GM20000 (cell line): ENCODE results near the gene CSRP1.
"Not testable (repeated sequence)": the region's sequence is repeated elsewhere in the genome, so short reads cannot be mapped to it uniquely, and the experiment has no call there.

ENCODE experiments used
- DNase-seq: peaks from one replicate; pipeline ENCODE4 v3.0.0; 2012; ENCODE audit warnings: low spot score
- CTCF ChIP-seq: IDR thresholded peaks from 2 replicates; pipeline ENCODE4 v1.5.1; 2012; ENCODE audit warnings: mild to moderate bottlenecking, control low read depth; ENCODE audit errors: extremely low read depth, missing control alignments

CSRP1 gene

GRCh38 chr1:201551877-201552731, 45.2 kb upstream of the CSRP1 start:
- no peak for TF ChIP-seq CTCF
- no peak for DNase-seq

- no peak for TF ChIP-seq CTCF
- DNase-seq, result no peak
Measured at GRCh38 chr1:201551096-201551495, 44.2 kb upstream of the CSRP1 start.

GRCh38 chr1:201549522-201549921, 42.6 kb upstream of the CSRP1 start:
- not testable (repeated sequence) for DNase-seq

GRCh38 chr1:201545851-201546492, 39.0 kb upstream of the CSRP1 start:
- TF ChIP-seq CTCF, result no peak
- DNase-seq, result peak; percentile 32

GRCh38 chr1:201544710-201545109, 37.8 kb upstream of the CSRP1 start:
- no peak for DNase-seq
- TF ChIP-seq CTCF, result no peak

GRCh38 chr1:201543871-201544642, 37.1 kb upstream of the CSRP1 start:
- TF ChIP-seq CTCF, result no peak
- no peak for DNase-seq

GRCh38 chr1:201542309-201543035, 35.5 kb upstream of the CSRP1 start:
- no peak for TF ChIP-seq CTCF
- no peak for DNase-seq
